HL-60 (cell line): ENCODE results near the gene RGS11.

Source experiments
- GABPA ChIP-seq: IDR thresholded peaks from 2 replicates; pipeline ENCODE4 v1.6.1; 2012; ENCODE audit warnings: low read depth
- POLR2AphosphoS5 ChIP-seq: IDR thresholded peaks from 2 replicates; pipeline ENCODE4 v1.6.1; 2012; ENCODE audit warnings: low read depth
- TF ChIP-seq, protein P1 (sequence below): IDR thresholded peaks from one replicate; pipeline ENCODE4 v1.5.1; 2011; ENCODE audit warnings: low read length, control low read depth, inconsistent platforms; ENCODE audit not compliant: insufficient read depth

DNA sequence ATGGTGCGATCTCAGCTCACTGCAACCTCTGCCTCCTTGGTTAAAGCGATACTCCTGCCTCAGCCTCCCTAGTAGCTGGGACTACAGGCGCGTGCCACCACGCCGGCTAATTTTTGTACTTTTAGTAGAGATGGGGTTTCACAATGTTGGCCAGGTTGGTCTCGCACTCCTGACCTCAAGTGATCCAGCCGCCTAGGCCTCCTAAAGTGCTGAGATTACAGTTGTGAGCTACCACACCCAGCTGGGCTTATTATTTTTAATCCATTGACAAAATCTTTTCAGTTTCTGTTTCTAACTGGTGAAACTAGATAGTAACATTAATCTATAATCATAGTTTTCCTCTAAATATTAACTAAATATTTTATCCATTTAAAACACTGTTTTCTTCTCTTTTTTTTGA lies 35.2 kb downstream of the RGS11 start:
- TF ChIP-seq, protein P1, sequence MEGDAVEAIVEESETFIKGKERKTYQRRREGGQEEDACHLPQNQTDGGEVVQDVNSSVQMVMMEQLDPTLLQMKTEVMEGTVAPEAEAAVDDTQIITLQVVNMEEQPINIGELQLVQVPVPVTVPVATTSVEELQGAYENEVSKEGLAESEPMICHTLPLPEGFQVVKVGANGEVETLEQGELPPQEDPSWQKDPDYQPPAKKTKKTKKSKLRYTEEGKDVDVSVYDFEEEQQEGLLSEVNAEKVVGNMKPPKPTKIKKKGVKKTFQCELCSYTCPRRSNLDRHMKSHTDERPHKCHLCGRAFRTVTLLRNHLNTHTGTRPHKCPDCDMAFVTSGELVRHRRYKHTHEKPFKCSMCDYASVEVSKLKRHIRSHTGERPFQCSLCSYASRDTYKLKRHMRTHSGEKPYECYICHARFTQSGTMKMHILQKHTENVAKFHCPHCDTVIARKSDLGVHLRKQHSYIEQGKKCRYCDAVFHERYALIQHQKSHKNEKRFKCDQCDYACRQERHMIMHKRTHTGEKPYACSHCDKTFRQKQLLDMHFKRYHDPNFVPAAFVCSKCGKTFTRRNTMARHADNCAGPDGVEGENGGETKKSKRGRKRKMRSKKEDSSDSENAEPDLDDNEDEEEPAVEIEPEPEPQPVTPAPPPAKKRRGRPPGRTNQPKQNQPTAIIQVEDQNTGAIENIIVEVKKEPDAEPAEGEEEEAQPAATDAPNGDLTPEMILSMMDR, result no peak
- TF ChIP-seq POLR2AphosphoS5 (no peak), GABPA (no peak)
